ENCODE data around the gene HOXD8.

Gene HOXD8

DNA sequence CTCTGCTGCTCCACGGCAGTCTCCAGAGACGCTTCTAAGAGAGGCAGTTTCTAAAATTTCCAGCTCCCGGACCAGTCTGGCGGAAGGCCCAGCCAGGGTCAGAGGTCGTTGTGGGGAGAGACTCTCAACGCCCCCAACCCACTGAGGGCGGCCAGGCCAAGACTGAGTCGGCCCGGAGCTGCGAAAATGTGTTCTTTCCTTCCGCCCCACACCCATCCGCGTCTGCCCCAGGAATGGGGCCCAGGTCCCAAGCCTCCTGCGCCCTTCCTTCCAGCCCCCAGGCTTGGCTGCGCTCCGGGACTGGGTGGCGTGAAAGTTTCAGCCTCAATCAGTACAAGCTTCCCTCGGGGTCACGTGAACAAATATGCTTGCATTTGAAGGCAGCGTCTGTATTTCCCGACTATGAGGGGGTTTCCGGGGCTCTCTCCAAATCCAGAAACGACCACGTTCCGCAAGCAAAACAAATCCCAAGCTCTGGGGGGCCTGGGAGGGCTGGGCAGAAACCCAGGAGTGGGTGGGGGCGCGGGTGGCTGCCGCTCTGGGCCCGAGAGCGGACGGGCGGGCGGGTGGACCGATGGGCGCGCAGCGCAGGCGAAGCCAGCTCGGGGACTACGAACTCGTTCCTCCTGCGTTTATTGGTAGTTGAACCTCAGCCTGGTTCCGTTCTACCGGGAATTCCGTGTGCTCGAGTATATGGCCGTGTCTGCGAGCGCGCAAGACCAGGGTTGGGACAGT lies 30.9 kb downstream of the HOXD8 start:
- DNase-seq (ENCODE audit: low read depth): no peak

DNA sequence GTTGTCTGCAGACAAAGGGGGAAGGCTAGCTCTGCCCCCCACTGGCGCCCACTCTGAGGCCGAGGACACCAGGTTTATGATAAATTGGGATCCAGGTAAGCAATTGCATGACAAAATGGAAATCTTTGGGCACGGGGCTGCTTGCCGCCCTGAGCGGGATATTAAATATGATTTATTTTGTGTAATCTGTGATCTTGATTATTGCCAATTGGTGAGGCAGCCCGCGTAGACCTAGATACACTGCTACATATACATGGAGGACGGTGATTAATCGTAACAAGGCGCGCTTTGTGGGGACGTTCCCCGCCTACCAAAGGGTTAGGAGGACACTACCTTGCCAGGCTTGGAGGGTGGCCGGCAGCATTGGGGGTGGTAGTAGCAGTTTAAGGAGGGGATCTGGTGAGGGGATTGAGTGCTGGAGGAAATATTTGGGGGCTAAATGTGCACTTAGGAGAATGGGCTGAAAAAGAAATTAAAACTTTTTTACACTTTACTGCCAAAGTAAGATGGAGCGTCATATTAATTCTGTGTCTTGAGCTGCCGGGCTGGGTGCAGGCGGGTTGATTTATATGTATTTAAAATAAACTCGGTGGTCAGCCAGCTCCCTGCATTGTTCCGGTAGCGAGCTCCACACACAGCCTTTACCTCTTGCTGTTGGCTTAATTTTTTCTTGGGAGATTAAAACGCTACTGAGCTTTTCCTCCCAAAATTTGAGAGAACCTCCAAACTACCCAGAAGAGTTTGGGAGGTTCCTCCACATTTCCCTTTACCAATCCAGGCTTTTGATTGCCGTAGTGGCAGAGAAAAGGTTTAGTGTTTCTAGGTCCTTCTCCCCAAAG lies 31.7 kb downstream of the HOXD8 start:
- DNase-seq (ENCODE audit: low read depth): no peak

DNA sequence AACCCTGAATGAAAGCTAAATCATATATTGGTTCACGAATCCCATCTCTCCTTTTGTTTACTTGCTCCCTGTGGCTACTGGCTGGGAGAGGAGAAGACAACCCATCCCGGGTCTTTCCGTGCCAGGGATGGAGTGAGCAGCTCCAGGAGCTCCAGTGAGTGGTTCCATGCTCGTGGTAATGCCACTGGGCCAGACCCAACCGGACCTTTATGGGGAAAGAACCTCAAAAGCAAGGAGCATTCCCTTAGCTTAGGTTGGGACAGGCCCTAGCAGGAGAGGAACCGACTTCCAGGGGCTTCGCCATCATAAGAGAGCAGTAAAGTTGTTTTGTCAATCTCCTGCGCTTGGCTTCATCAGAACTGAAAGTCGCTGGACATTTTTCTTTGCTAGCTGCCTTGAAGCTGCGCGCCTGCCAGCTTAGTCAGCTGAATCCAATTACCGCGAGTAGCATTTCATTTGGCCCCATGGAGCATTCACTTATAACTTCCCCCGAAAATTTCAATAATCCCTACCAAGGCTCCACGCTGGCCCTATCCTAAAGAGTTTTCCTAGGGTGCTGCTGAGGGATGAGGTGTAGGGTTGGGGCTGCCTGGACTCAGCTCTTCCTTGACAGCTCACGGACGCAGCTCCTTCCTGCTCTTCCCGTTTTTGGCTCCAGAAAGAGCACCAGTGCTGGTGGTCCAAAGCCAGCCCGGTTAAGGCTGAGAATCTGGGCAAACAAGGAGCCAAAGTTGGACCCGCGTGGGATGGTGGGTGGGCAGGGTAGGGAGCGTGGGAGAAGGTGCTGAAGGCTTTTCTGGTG lies 32.5 kb downstream of the HOXD8 start:
- peak; percentile 18 for DNase-seq (ENCODE audit: low read depth)

DNA sequence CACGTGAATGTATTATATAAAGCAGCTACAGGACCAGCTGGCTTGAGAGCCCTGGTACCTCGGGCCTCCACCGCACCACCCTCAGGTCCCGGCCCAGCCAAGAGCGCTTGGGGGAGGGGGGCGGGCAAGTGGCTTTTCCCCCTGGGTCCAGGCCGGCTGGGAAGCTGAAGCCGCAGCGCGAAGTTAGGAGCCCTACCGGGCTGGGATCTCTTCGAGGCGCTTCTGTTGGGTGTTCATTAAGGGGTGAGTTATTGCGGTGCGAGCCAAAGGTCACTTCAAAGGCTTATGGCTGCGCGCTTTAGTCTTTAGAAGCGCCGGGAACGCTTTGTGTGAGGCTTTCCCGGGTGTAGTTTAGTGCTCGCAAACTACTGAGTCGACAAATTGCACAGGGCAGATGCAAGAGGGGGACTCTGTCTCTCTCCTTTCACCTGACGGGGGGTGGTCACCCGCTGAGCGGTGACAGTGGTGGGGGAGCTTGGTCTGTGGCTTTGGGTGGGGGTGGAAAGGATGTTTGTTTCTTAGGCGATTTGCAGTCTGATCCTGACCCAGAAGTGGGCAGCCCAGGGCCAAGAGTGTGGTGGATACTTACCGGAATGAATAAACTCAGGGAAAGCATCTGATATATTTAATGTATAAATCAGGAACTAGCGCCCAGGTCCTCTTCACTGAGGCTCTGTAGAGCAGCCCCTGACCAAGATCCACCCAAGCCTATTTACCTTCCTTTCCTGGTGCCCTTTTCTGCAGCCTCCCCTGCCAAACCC lies 33.6 kb downstream of the HOXD8 start:
- no peak for DNase-seq (ENCODE audit: low read depth)

DNA sequence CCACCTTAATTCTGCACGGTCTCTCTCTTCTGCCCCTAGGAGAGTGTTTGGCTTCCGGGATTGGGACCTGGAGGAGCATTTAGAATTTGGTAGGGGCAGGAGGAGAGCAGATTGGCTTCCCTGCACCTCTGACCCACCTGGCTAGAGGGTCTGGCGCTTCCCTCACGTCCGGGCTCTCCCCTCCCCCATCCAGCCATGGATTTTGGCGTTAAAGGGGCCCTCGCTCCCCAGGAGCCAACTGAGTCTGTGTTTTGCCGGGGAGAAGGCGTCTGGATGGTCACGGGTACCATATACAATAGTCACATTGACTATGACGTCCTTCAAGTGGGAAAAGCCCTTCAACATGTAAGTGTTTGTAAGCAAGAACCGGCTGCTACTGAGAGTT lies 34.2 kb downstream of the HOXD8 start:
- DNase-seq (ENCODE audit: low read depth): no peak

DNA sequence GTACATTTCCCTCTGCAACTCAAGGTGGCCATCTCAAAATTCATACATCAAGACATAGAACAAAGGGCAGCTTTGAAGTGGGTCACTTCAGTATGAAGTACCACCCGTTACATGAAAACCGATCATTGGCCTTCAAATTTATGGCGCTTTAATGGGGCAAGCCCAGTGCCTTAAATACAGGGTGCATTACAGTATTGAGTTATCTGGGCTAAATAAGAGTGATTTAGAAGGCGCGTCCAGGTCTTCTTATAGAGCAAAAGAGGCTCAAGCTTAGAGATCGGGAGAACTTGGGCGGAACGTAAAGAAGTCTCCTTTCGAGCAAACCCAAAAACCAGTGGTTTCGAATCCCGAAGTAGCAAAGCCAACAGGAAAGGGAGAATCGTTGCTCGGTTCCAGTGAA lies 34.7 kb downstream of the HOXD8 start:
- DNase-seq (ENCODE audit: low read depth): no peak

DNA sequence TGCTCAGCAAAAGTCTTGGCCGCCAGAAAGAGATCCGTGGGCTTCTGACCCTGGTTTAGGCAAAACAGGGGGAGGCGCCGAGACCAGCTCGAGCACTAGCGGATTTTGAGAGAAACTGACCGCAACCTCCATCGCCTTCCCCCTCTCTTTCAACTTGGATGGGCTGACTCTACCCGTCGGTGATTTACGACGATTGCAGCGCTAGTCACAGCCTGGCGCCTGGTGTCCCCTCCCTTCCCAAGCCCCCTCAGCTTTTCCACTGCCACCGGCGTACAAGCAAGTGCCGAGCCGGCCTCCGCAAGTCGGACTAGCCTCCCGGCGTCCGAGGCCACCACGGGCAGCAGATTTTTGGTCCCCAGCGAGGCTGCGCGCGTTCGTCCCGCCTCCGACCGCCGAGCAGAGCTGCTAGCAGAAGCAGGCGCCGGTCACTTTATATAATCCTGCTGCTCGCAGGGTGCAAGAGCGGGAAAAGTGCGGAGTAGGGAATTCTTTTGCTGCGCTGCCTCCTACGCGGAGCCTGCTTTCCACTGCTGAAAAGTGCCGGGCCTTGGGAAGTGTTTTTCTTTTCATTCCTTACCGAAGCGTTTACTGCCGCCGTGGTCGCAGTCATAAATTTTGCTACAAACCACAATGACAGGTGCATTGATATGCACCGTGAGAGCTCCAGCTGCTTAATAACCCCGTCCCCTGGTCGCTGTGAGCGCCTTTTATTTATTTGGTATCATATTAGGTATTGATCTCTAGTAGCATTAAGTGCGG lies 35.3 kb downstream of the HOXD8 start:
- no peak for DNase-seq (ENCODE audit: low read depth)

DNA sequence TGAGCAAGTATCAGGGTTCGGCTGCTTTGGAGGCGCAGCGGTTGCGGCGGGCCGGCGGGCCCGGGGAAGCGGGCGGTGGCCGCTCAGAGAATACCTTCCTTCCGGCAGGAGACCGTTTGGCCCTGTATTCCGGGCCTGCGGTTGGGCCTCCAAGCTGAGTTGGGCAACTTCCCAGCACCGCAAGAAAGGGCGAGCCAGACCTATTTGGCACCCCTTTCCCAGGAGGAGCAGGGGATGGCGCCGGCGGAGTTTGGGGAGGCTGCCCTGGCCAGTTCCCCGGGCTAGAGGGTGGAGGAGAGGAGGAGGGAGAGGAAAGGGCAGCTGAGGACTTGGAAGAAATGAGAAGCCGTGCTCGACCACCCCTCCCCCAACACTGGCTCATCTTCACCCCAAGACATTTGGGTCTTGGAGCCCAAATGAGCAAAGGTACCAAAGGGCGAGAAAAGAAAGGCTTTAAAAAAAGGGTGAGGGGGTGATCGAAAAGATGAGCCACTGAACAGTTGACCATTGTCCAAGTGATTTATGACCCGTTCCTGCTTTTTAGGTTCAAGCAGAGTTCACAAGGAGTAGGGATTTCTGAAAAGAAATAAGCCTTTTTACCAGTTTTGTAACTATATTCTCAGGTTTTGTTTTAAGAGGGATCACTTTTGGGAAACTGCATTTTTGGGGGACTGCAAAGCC lies 36.0 kb downstream of the HOXD8 start:
- no peak for DNase-seq (ENCODE audit: low read depth)

DNA sequence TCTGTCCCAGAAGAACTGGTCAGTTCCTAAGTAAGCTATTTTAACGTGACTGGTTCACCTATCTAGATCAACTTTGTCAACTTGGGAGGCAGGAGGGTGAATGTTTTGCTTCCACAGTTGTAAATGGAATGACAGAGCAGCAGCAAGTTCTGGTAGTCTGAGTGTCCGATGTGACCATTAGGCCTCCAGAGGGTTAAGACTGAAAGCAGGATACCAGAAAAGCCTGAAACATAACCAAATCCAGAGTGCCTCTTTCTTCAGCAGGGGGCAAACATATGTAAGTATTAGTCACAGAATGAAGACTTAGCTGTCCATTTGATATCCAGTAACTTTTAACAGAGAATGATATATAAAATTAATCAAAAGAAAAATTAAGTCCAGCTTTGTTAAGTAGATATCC lies 36.8 kb downstream of the HOXD8 start:
- DNase-seq (ENCODE audit: low read depth): no peak

DNA sequence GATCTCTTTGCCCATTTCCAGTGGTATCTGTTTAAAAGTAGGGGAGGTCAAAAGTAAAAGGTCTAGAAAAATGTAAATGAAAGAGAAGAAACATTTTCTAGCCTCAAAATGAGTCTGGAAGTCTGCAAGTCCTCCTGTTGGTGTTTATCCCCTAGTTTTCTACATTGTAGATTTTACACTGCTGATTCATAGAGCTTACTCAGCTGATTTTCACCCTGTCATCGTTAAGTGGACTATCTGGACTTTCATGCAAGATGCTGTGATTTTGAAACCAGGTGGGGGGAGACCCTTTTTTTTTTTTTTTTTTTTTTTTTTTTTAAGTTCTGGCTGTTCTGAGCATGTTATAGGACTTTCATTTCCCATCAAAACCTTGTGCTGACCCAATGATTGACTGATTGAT lies 37.9 kb downstream of the HOXD8 start:
- DNase-seq (ENCODE audit: low read depth): no peak

DNA sequence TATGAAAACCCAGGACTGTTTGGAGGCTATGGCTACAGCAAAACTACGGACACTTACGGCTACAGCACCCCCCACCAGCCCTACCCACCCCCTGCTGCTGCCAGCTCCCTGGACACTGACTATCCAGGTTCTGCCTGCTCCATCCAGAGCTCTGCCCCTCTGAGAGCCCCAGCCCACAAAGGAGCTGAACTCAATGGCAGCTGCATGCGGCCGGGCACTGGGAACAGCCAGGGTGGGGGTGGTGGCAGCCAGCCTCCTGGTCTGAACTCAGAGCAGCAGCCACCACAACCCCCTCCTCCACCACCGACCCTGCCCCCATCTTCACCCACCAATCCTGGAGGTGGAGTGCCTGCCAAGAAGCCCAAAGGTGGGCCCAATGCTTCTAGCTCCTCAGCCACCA lies 39.7 kb downstream of the HOXD8 start:
- DNase-seq (ENCODE audit: low read depth): no peak

DNA sequence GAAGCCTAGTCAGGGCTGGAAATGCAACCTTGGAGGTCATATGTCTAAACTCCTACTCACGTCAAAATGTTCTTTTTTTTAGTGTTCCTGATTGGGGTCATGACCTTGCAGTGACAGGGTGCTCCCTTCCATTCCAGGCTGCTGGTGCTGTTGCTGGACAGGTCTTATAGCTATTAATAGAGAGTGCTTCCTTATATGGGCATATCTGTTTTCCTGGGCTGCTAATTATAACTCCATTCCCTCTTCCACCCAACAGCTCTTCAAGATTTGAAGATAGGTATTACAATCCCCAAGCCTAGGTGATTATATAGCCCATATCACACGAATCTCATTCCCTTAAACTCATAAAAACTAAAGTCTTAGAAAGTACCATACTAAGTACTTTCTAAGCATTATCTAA lies 40.2 kb downstream of the HOXD8 start:
- DNase-seq (ENCODE audit: low read depth): no peak

DNA sequence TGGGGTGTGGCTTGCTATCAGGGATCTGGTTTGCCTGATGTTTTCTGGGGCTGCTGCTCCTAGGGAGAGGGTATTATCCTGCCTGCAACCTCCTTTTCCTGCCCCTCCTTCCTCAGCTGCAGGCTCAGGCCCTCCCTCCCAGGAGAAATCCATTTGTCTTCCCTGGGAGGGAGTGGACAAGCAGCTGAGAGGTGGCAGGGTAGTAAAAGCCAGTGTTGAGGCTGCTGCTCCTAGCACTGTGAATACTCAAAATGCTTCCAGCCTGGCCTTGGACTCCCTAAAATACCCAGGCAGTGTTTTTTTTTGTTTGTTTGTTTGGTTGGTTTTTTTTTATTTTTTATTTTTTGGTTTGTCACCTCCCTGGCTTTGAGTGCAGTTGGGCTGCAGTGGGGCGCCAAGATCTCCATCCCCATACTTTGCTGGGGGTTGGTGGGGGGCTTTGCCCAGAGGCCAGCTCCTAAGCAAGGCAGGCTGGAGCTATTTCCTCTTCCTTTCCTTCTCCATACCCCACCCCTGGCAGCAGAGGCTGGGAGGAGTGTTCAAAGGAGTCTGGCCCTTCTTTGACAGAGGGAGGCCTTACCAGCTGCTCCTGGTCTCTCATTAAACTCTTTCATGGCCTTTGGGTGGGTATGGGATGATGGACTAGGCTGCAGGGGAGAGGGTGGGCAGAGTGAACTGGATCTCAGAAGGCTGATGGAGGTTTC lies 41.2 kb downstream of the HOXD8 start:
- no peak for DNase-seq (ENCODE audit: low read depth)

DNA sequence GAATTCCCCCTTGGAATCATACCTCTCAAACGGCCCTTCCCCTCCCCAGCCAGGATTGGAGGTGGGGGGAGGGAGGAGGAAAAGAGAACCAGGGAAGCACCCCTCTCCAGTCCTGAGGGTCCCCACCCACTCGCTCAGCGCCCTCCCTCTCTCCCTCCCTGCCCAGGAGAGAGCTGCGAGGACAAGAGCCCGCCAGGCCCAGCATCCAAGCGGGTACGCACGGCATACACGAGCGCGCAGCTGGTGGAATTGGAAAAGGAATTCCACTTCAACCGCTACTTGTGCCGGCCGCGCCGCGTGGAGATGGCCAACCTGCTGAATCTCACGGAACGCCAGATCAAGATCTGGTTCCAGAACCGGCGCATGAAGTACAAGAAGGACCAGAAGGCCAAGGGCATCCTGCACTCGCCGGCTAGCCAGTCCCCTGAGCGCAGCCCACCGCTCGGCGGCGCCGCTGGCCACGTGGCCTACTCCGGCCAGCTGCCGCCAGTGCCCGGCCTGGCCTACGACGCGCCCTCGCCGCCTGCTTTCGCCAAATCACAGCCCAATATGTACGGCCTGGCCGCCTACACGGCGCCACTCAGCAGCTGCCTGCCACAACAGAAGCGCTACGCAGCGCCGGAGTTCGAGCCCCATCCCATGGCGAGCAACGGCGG lies 42.0 kb downstream of the HOXD8 start:
- DNase-seq (ENCODE audit: low read depth): no peak

DNA sequence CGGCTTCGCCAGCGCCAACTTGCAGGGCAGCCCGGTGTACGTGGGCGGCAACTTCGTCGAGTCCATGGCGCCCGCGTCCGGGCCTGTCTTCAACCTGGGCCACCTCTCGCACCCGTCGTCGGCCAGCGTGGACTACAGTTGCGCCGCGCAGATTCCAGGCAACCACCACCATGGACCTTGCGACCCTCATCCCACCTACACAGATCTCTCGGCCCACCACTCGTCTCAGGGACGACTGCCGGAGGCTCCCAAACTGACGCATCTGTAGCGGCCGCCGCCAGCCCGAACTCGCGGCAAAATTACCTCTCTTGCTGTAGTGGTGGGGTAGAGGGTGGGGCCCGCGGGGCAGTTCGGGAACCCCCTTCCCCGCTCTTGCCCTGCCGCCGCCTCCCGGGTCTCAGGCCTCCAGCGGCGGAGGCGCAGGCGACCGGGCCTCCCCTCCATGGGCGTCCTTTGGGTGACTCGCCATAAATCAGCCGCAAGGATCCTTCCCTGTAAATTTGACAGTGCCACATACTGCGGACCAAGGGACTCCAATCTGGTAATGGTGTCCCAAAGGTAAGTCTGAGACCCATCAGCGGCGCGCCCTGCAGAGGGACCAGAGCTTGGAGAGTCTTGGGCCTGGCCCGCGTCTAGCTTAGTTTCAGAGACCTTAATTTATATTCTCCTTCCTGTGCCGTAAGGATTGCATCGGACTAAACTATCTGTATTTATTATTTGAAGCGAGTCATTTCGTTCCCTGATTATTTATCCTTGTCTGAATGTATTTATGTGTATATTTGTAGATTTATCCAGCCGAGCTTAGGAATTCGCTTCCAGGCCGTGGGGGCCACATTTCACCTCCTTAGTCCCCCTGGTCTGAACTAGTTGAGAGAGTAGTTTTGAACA lies 42.7 kb downstream of the HOXD8 start:
- DNase-seq (ENCODE audit: low read depth): no peak

DNA sequence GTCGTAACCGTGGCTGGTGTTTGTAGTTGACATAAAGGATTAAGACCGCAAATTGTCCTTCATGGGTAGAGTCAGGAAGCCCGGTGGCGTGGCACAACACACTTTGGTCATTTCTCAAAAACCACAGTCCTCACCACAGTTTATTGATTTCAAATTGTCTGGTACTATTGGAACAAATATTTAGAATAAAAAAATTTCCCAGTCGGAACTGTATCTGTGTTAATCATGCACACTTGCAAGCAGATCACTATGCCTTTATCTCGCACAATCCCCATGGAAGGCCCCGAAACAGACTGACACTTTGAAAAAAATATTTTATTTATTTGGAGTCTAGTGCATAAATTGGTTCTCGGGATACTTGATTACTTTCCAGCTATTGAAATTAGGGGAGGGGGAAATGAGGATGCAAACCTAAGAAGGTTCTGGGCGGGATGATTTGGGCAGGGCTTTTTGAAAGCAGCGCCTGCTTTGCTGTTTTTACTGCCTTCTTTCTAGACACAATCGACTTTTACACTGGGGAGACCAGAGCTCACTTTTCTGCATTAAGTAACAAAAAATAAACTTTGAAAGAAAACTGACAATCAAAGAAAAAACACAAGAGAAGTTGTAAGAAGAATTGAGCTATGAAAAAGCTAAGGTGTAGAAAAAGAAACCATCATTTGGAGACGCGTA lies 43.5 kb downstream of the HOXD8 start:
- no peak for DNase-seq (ENCODE audit: low read depth)

DNA sequence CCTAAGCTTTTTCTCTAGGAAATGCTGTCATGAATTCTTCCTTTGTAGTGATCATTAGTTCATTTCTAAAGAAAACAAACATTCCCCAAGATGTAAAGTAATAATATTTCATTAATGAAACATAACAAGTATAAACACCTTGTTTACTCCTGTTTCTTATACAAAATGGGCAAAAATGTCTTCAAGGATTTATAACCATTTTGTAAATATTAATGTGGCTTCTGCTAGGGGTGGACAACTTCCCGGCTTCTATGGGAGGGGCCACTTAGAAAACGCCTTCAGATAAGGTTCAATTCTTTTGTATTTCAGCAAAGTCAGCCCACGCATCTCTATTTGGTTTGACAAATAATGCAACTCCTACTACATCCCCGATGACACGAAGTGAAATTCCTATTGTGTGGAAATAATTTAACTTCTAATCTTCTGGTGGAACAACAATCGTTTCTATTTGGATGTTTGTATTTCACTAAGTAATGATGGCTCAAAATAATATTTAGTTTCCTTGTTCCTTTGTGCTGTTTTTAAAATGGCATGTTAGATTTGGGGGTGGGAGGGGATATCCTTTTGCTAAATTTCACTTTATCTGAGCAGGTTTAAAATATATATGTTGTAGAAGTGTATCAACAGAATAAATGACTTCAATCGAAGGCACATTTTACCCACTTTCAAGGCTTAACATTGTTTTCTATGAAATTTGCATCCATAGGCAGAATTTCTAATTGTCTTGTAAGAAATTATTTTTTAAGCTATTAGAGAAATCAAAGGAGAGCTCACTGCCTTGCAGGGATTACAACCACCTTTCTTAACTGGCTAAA lies 44.3 kb downstream of the HOXD8 start:
- DNase-seq (ENCODE audit: low read depth): no peak
